Gastrocnemius medialis (tissue), 4 donors: ENCODE results near the gene GABRB3. TPM values are rescaled to one million over a fixed set of nuclear protein-coding genes. Genes with fewer than 3 reads are reported as not detected.

Experiments
- ATAC-seq, 2 donors: fragments of 150-250 bp; one replicate each; pipeline ENCODE4 v1.9.1; 2016
- DNase-seq, 2 donors: peaks; one replicate each; pipeline ENCODE4 v3.0.0-alpha.2; 2019
- H3K27ac ChIP-seq, 4 donors: fragments of 200-600 bp; sonication (generic); 1 replicate in 1 of 4; 2 replicates in 3 of 4; pipeline ENCODE4 v1.5.1; 2016 to 2018; ENCODE audit warnings: mild to moderate bottlenecking in 2 of 4, moderate library complexity in 1 of 4
- H3K27me3 ChIP-seq, 3 donors: fragments of 200-600 bp; sonication (generic) in 2 of 3; 1 replicate in 1 of 3; 2 replicates in 2 of 3; pipeline versions ENCODE4 v1.5.1 to v1.6.0; 2016 to 2019; ENCODE audit warnings: mild to moderate bottlenecking in 1 of 3, moderate library complexity in 1 of 3
- H3K36me3 ChIP-seq, 2 donors: fragments of 200-600 bp; sonication (generic) in 1 of 2; one replicate each; pipeline ENCODE4 v1.5.1; 2017 to 2018
- H3K4me1 ChIP-seq, 2 donors: fragments of 200-600 bp; sonication (generic) in 1 of 2; one replicate each; pipeline ENCODE4 v1.5.1; 2016 to 2017; ENCODE audit warnings: mild to moderate bottlenecking in 2 of 2
- H3K4me3 ChIP-seq, 4 donors: fragments of 200-600 bp; sonication (generic) in 3 of 4; 1 replicate in 1 of 4; 2 replicates in 3 of 4; pipeline ENCODE4 v1.5.1; 2016 to 2019; ENCODE audit warnings: mild to moderate bottlenecking in 2 of 4
- H3K9me3 ChIP-seq, 3 donors: fragments of 200-600 bp; sonication (generic) in 2 of 3; 1 replicate in 1 of 3; 2 replicates in 2 of 3; pipeline ENCODE4 v1.5.1; 2016 to 2019
- CTCF ChIP-seq, 5 experiments: fragments of 450-650 bp in 3 of 5; fragments of 200-600 bp in 2 of 5; sonication (generic) in 2 of 5; IDR thresholded peaks in 4 of 5; conservative IDR thresholded peaks in 1 of 5; 1 replicate in 4 of 5; 2 replicates in 1 of 5; pipeline ENCODE4 v1.5.1; 2016 to 2019; ENCODE audit warnings: antibody characterized with exemption in 5 of 5, mild to moderate bottlenecking in 3 of 5, moderate library complexity in 3 of 5
- POLR2A ChIP-seq, 2 donors: fragments of 450-650 bp; IDR thresholded peaks; one replicate each; pipeline ENCODE4 v1.6.1; 2017; ENCODE audit warnings: antibody characterized with exemption in 2 of 2, mild to moderate bottlenecking in 2 of 2, moderate library complexity in 2 of 2
- in situ Hi-C, 4 donors: fragments of 200-750 bp; cut with MboI; loops; one replicate each; pipeline versions ENCODE4 v1.15.0 to v1.8.0; 2017; ENCODE audit warnings: low sequenced_read_pairs in 4 of 4
- intact Hi-C: fragments of 100-400 bp; cut with DNase I; formaldehyde crosslinking; loops from one replicate; pipeline ENCODE4 v1.15.1; 2023; ENCODE audit warnings: low total_unique reads
- total RNA-seq, 4 donors: library from RNA; depleted of rRNA; stranded (reverse); fragments of >200 nt; gene quantifications; one replicate each; pipeline versions ENCODE4 v1.1.0 to v1.2.3, GENCODE V29; 2016

The GABRB3 gene
- total RNA-seq, 4 donors from 2014 or later, result 0.23 to 0.91 (median 0.35) TPM

GRCh38 chr15:26598704-26599103 is 174.2 kb downstream of the GABRB3 start:
- Histone ChIP-seq H3K4me3 (no peak overlapping the region), H3K27me3 (no peaks in the 10 kb centered on the region), H3K4me1 (no peaks in the 10 kb centered on the region), H3K36me3 (no peaks in the 10 kb centered on the region), H3K27ac (no peak overlapping the region), H3K9me3 (no peaks in the 10 kb centered on the region)
- TF ChIP-seq CTCF (IDR thresholded peaks at IDR 0.05 in 4 of 5, conservative IDR thresholded peaks at IDR 0.05 in 1 of 5) (no peak), POLR2A (IDR thresholded peaks at IDR 0.05) (no peak)
- intact Hi-C loops, result no loop called here
- ATAC-seq (no peak), DNase-seq (no peak)
- in situ Hi-C loops, result no loop called here

GRCh38 chr15:26595611-26596010 is 177.3 kb downstream of the GABRB3 start:
- H3K27ac ChIP-seq, result no peak overlapping the region
- no peaks in the 10 kb centered on the region for H3K9me3 ChIP-seq
- no peak overlapping the region for H3K4me3 ChIP-seq
- DNase-seq (no peak), ATAC-seq (no peak)
- no peaks in the 10 kb centered on the region for H3K36me3 ChIP-seq
- no peak for TF ChIP-seq CTCF (IDR thresholded peaks at IDR 0.05 in 4 of 5, conservative IDR thresholded peaks at IDR 0.05 in 1 of 5)
- no peak for TF ChIP-seq POLR2A (IDR thresholded peaks at IDR 0.05)
- H3K27me3 ChIP-seq, result no peaks in the 10 kb centered on the region
- intact Hi-C loops (no loop called here), in situ Hi-C loops (no loop called here)
- no peaks in the 10 kb centered on the region for H3K4me1 ChIP-seq

DNA sequence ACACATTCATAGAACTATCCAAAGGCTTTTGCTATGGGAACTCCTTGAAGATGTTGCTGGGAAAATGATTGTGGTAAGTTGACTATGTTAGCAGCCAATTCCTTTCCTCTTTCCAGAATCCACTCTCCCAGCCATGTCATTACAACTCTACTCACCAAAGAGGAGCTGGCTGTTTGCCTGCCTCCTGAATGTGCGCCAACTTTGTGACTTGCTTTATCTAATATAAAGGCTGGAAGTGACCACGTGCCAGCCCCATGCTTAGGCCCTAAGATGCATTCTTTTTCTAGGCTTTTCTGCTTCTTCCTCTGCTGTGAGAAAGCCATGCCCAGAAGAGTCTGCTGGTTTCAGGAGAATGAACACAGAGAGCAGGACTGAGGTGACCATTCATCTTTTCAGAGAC is 182.2 kb downstream of the GABRB3 start:
- Histone ChIP-seq H3K9me3 (no peaks in the 10 kb centered on the region), H3K4me3 (no peak overlapping the region), H3K27me3 (no peaks in the 10 kb centered on the region), H3K27ac (no peak overlapping the region), H3K36me3 (no peaks in the 10 kb centered on the region), H3K4me1 (no peaks in the 10 kb centered on the region)
- intact Hi-C loops, result no loop called here
- no peak for DNase-seq
- ATAC-seq, result no peak
- TF ChIP-seq CTCF (IDR thresholded peaks at IDR 0.05 in 4 of 5, conservative IDR thresholded peaks at IDR 0.05 in 1 of 5) (no peak), POLR2A (IDR thresholded peaks at IDR 0.05) (no peak)
- in situ Hi-C loops, result no loop called here

DNA sequence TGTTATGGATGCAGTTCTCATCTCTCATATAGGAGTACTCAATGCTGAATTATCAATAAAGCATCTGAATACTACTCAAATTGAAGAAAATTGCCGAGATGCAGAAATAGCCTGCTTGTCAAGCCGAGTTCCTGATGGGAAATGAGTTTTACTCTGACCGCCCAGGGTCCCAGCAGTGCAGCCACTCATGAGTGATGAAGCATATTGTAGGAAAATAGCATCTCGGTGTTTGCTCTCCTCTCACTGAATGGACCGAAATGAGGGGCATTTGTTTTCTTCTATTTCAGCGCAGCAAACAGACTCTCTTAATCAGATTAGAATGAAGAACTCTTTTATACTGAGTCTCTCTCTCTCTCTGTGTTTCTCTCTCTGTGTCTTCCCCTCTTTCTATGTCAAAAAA is 190.0 kb downstream of the GABRB3 start:
- TF ChIP-seq CTCF (IDR thresholded peaks at IDR 0.05 in 4 of 5, conservative IDR thresholded peaks at IDR 0.05 in 1 of 5), result no peak
- TF ChIP-seq POLR2A (IDR thresholded peaks at IDR 0.05), result no peak
- no peak for ATAC-seq
- no peaks in the 10 kb centered on the region for H3K4me1 ChIP-seq
- in situ Hi-C loops, result no loop called here
- H3K9me3 ChIP-seq, result no peaks in the 10 kb centered on the region
- no peak overlapping the region for H3K27ac ChIP-seq
- no peaks in the 10 kb centered on the region for H3K27me3 ChIP-seq
- no peak for DNase-seq
- H3K36me3 ChIP-seq, result no peaks in the 10 kb centered on the region
- no peak overlapping the region for H3K4me3 ChIP-seq
- intact Hi-C loops, result no loop called here

- TF ChIP-seq CTCF (IDR thresholded peaks at IDR 0.05 in 4 of 5, conservative IDR thresholded peaks at IDR 0.05 in 1 of 5), result no peak
- DNase-seq, result no peak
- Histone ChIP-seq H3K27ac (no peak overlapping the region), H3K4me1 (no peaks in the 10 kb centered on the region), H3K9me3 (no peaks in the 10 kb centered on the region), H3K36me3 (no peaks in the 10 kb centered on the region), H3K27me3 (no peaks in the 10 kb centered on the region), H3K4me3 (no peak overlapping the region)
- in situ Hi-C loops (no loop called here), intact Hi-C loops (no loop called here)
- no peak for ATAC-seq
Observed at GRCh38 chr15:26580943-26581342, 191.9 kb downstream of the GABRB3 start.
